Measurements from ENCODE around the gene ORM1.

DNA sequence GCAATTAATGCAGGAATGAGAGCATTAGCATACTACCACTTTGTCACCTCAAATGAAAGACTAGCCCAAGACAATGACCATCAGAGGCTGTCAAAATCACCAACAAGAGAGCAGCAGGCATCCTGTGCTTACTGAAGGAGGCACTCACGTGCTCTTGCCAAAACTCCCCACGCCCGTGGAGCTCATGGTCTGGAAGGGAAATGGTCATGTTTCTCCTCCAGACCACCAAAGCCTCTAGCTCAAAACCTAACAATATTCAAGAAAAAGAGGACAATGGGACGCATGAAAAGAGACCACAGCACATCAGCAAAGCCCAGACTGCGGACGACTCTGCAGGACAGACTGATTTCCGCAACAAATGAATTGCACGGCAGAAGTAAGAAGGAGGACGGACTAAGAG, 52.0 kb downstream of the ORM1 start:
- TF ChIP-seq, protein P1, sequence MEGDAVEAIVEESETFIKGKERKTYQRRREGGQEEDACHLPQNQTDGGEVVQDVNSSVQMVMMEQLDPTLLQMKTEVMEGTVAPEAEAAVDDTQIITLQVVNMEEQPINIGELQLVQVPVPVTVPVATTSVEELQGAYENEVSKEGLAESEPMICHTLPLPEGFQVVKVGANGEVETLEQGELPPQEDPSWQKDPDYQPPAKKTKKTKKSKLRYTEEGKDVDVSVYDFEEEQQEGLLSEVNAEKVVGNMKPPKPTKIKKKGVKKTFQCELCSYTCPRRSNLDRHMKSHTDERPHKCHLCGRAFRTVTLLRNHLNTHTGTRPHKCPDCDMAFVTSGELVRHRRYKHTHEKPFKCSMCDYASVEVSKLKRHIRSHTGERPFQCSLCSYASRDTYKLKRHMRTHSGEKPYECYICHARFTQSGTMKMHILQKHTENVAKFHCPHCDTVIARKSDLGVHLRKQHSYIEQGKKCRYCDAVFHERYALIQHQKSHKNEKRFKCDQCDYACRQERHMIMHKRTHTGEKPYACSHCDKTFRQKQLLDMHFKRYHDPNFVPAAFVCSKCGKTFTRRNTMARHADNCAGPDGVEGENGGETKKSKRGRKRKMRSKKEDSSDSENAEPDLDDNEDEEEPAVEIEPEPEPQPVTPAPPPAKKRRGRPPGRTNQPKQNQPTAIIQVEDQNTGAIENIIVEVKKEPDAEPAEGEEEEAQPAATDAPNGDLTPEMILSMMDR (conservative IDR thresholded peaks at IDR 0.05; ENCODE audit: low read length): peak; percentile 27
- no peak for TF ChIP-seq EZH2phosphoT487 (IDR thresholded peaks at IDR 0.05; ENCODE audit: borderline replicate concordance)
